Trophoblast cell (in vitro differentiated cells and primary cell): Measurements from ENCODE around the gene TSHZ3.
A peak's percentile ranks its signal among the peaks of the same experiment; 100 is the strongest.

Source experiments
- DNase-seq, 2 donors: peaks; one replicate each; pipeline ENCODE4 v3.0.0-alpha.2; 2016
- H2AFZ ChIP-seq: 2 replicates; pipeline ENCODE4 v1.6.1; 2013; ENCODE audit warnings: low read length, moderate library complexity, mild to moderate bottlenecking; ENCODE audit not compliant: insufficient read depth, poor library complexity
- H2AK5ac ChIP-seq: 2 replicates; pipeline ENCODE4 v1.6.1; 2013; ENCODE audit warnings: mild to moderate bottlenecking, low read length
- H2BK120ac ChIP-seq: 2 replicates; pipeline ENCODE4 v1.6.1; 2013; ENCODE audit warnings: low read length, mild to moderate bottlenecking, moderate library complexity; ENCODE audit not compliant: insufficient read depth, poor library complexity
- H2BK12ac ChIP-seq: 2 replicates; pipeline ENCODE4 v1.6.1; 2013; ENCODE audit warnings: mild to moderate bottlenecking, low read length, moderate library complexity
- H2BK5ac ChIP-seq: 2 replicates; pipeline ENCODE4 v1.6.1; 2013; ENCODE audit warnings: low read length, low read depth, moderate library complexity, mild to moderate bottlenecking; ENCODE audit not compliant: poor library complexity
- H3K14ac ChIP-seq: 2 replicates; pipeline ENCODE4 v1.6.1; 2013; ENCODE audit warnings: mild to moderate bottlenecking, low read length
- H3K18ac ChIP-seq: 2 replicates; pipeline ENCODE4 v1.6.1; 2013; ENCODE audit warnings: mild to moderate bottlenecking, low read length
- H3K23ac ChIP-seq: 2 replicates; pipeline ENCODE4 v1.6.1; 2013; ENCODE audit warnings: low read length
- H3K27ac ChIP-seq: 2 replicates; pipeline ENCODE4 v1.5.1; 2013; ENCODE audit warnings: low read depth, mild to moderate bottlenecking, inconsistent platforms, low read length, moderate library complexity
- H3K27me3 ChIP-seq: 2 replicates; pipeline ENCODE4 v1.6.1; 2013; ENCODE audit warnings: inconsistent platforms, mild to moderate bottlenecking, low read length, moderate library complexity; ENCODE audit not compliant: insufficient read depth
- H3K36me3 ChIP-seq, 2 experiments: 1 replicate in 1 of 2; 2 replicates in 1 of 2; pipeline ENCODE4 v1.6.1; 2013; ENCODE audit warnings: low read length in 2 of 2, mild to moderate bottlenecking in 2 of 2, moderate library complexity in 1 of 2; ENCODE audit not compliant: insufficient read depth in 2 of 2, control insufficient read depth in 1 of 2
- H3K4ac ChIP-seq: 2 replicates; pipeline ENCODE4 v1.6.1; 2013; ENCODE audit warnings: low read depth, mild to moderate bottlenecking, low read length, moderate library complexity
- H3K4me1 ChIP-seq, 2 experiments: 1 replicate in 1 of 2; 2 replicates in 1 of 2; pipeline ENCODE4 v1.6.1; 2013; ENCODE audit warnings: low read length in 2 of 2, mild to moderate bottlenecking in 2 of 2, moderate library complexity in 1 of 2; ENCODE audit not compliant: insufficient read depth in 2 of 2, control insufficient read depth in 1 of 2
- H3K4me2 ChIP-seq: 2 replicates; pipeline ENCODE4 v1.6.1; 2013; ENCODE audit warnings: inconsistent platforms, mild to moderate bottlenecking, low read length, moderate library complexity
- H3K4me3 ChIP-seq: 2 replicates; pipeline ENCODE4 v1.5.1; 2013; ENCODE audit warnings: mild to moderate bottlenecking, low read depth, low read length, inconsistent platforms
- H3K79me1 ChIP-seq: one replicate; pipeline ENCODE4 v1.6.1; 2013; ENCODE audit warnings: low read length
- H3K79me2 ChIP-seq: 2 replicates; pipeline ENCODE4 v1.6.1; 2013; ENCODE audit warnings: low read length, mild to moderate bottlenecking; ENCODE audit not compliant: control insufficient read depth, insufficient read depth, poor library complexity
- H3K9ac ChIP-seq: 2 replicates; pipeline ENCODE4 v1.6.1; 2013; ENCODE audit warnings: mild to moderate bottlenecking, low read length
- H3K9me3 ChIP-seq: 2 replicates; pipeline ENCODE4 v1.6.1; 2013; ENCODE audit warnings: low read depth, mild to moderate bottlenecking, control low read depth, inconsistent platforms, low read length; ENCODE audit not compliant: insufficient read depth
- H4K12ac ChIP-seq: 2 replicates; pipeline ENCODE4 v1.6.1; 2013; ENCODE audit warnings: low read depth, mild to moderate bottlenecking, low read length, moderate library complexity
- H4K8ac ChIP-seq: 2 replicates; pipeline ENCODE4 v1.6.1; 2013; ENCODE audit warnings: low read depth, mild to moderate bottlenecking, low read length, moderate library complexity
- H4K91ac ChIP-seq: one replicate; pipeline ENCODE4 v1.6.1; 2013; ENCODE audit warnings: low read depth, mild to moderate bottlenecking, low read length, moderate library complexity
- WGBS: extraction: QIAGEN DNeasy Blood & Tissue Kit; methylation state at CpG from one replicate; pipeline ENCODE4 v1.1.7; 2013; ENCODE audit warnings: missing lambda C conversion rate; ENCODE audit not compliant: insufficient read length, insufficient coverage; ENCODE audit errors: extremely low coverage; 5-methylcytosine and 5-hydroxymethylcytosine counted together

The TSHZ3 gene

DNA sequence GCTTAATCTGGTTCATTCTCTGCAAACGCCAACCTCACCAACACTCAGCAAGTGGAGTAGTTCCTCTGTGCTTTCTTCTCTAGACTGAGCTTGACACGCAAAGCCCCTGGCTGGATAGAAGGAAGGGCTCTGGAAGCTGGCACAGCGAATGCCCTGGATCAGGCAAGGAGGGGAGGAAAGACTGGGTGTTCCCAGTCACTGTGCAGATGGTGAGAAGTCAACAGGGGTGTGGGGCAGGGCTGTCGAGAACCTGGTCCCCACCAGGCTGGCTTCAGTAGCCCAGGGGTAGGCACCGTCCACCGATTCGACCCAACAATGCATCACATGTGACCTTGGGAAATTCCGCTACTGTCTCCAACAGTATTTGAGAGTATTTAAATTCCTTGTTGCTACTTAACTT, 65.5 kb downstream of the TSHZ3 start:
- Histone ChIP-seq H4K91ac (no peak overlapping the region), H3K4me1 (no peaks in the 10 kb centered on the region), H3K18ac (no peak overlapping the region), H3K4me3 (no peak overlapping the region), H3K4me2 (no peak overlapping the region), H2AK5ac (no peak overlapping the region), H3K9ac (peak overlapping the region; percentile 7), H3K79me1 (no peaks in the 10 kb centered on the region), H3K36me3 (peaks cover 4% of the 10 kb centered on the region in 2 experiments), H3K27ac (no peak overlapping the region), H3K14ac (no peak overlapping the region), H4K12ac (no peak overlapping the region), H3K9me3 (peaks cover 7% of the 10 kb centered on the region), H3K79me2 (no peaks in the 10 kb centered on the region), H3K27me3 (no peaks in the 10 kb centered on the region), H2BK5ac (no peak overlapping the region), H3K4ac (no peak overlapping the region), H4K8ac (no peak overlapping the region), H2BK120ac (no peak overlapping the region), H2BK12ac (no peak overlapping the region), H2AFZ (no peak overlapping the region), H3K23ac (no peak overlapping the region)
- no peak for DNase-seq
- WGBS: no CpG with 5 or more reads among the region's 8 CpGs

DNA sequence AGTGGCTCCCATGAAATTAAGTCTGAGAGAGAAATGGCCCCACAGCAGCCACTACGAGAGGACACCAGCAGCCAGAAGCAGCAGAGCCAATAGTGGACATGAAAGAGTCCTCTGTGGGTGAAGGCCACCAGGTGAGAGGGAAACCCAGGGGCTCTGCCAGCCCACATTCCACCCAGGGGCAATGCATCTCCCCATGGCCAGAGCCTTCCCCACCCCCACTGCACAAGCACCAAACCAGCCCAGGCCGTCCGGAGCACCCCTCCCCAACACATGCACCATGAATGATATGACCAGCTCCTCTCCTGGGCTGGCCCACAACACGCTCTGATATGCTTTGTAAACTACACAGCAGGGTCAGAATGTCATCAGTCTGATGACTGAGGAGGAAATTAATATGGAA, 66.9 kb downstream of the TSHZ3 start:
- Histone ChIP-seq H3K27ac (no peak overlapping the region), H4K12ac (no peak overlapping the region), H3K79me1 (no peaks in the 10 kb centered on the region), H3K18ac (no peak overlapping the region), H3K4me1 (no peaks in the 10 kb centered on the region), H3K79me2 (no peaks in the 10 kb centered on the region), H4K91ac (no peak overlapping the region), H3K23ac (no peak overlapping the region), H3K4ac (no peak overlapping the region), H2AFZ (no peak overlapping the region), H3K4me2 (no peak overlapping the region), H3K36me3 (peaks cover 5 to 9% of the 10 kb centered on the region in 2 experiments), H3K27me3 (no peaks in the 10 kb centered on the region), H2BK120ac (no peak overlapping the region), H2BK5ac (no peak overlapping the region), H3K14ac (no peak overlapping the region), H3K9me3 (peaks cover 7% of the 10 kb centered on the region), H3K4me3 (no peak overlapping the region), H4K8ac (no peak overlapping the region), H2BK12ac (no peak overlapping the region), H2AK5ac (no peak overlapping the region), H3K9ac (no peak overlapping the region)
- no CpG with 5 or more reads among the region's 4 CpGs for WGBS
- no peak for DNase-seq

DNA sequence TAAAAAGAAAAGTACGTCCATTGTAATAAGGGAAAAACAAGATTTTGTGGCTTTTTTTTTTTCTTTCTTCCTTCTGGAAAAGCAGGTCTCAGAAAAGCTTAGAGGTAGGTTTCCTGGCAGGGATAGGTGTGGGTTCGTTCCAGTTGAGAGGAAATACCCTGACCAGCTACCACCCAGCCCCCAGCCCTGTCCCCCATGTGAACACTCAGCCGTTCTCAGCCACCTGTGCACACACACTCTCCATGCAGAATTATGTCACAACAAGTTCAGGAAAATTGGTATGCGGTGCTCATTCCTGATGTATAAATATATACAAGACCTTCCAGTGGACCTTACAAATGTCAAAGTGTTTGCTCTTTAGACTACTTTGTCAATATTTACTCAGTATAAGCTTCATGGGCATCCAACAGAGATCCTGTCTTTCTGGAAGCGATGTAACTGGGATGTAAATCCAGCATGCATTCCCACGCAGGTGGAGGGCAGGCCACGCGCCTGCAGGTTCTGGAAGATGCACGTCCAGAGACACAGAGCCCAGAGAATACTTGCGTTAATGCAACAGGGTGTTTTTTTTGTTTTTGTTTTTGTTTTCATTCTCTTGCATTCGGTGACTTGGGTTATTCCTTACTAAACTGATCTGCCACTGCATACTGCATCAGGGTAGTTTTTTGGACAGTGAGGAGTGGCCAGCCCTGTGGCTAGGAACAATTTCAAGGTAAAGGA, 68.8 kb downstream of the TSHZ3 start:
- Histone ChIP-seq H3K4me1 (no peaks in the 10 kb centered on the region), H4K8ac (no peak overlapping the region), H3K4me2 (no peak overlapping the region), H3K23ac (no peak overlapping the region), H3K4me3 (no peak overlapping the region), H3K79me2 (no peaks in the 10 kb centered on the region), H4K12ac (no peak overlapping the region), H3K18ac (no peak overlapping the region), H3K9ac (no peak overlapping the region), H2AK5ac (no peak overlapping the region), H3K27me3 (no peaks in the 10 kb centered on the region), H3K9me3 (peaks cover 3% of the 10 kb centered on the region), H3K36me3 (peaks cover 6 to 9% of the 10 kb centered on the region in 2 experiments), H3K27ac (no peak overlapping the region), H2BK12ac (no peak overlapping the region), H3K14ac (no peak overlapping the region), H2AFZ (no peak overlapping the region), H2BK5ac (no peak overlapping the region), H3K79me1 (no peaks in the 10 kb centered on the region), H4K91ac (no peak overlapping the region), H3K4ac (no peak overlapping the region), H2BK120ac (no peak overlapping the region)
- DNase-seq: no peak
- WGBS: no CpG with 5 or more reads among the region's 11 CpGs

DNA sequence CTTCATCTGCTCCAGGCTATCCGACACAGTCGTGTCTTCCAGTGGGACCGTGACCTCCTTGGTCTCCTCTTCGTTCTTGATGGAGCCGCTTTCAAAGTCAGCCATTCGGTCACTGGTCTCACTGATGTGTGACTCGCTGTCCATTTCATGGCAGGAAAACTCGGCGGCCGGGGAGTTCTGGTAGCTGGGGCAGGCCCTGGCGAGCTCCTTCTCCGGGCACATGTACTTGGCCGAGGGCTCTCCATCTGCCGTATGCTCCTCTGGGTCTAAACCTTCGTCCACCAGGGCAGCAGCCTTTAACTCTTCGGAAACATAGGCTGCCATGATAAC, 69.8 kb downstream of the TSHZ3 start:
- H3K23ac ChIP-seq: no peak overlapping the region
- H4K8ac ChIP-seq: no peak overlapping the region
- H3K9ac ChIP-seq: no peak overlapping the region
- no peak overlapping the region for H2AFZ ChIP-seq
- peaks cover 6 to 9% of the 10 kb centered on the region in 2 experiments for H3K36me3 ChIP-seq
- WGBS: no CpG with 5 or more reads among the region's 16 CpGs
- H2BK120ac ChIP-seq: no peak overlapping the region
- H3K79me1 ChIP-seq: no peaks in the 10 kb centered on the region
- no peak overlapping the region for H3K4me2 ChIP-seq
- peaks cover 3% of the 10 kb centered on the region for H3K9me3 ChIP-seq
- H3K4me3 ChIP-seq: no peak overlapping the region
- H3K27me3 ChIP-seq: no peaks in the 10 kb centered on the region
- H3K4ac ChIP-seq: no peak overlapping the region
- H2BK5ac ChIP-seq: no peak overlapping the region
- no peak overlapping the region for H4K12ac ChIP-seq
- no peak overlapping the region for H3K27ac ChIP-seq
- no peak overlapping the region for H2BK12ac ChIP-seq
- no peak overlapping the region for H2AK5ac ChIP-seq
- no peaks in the 10 kb centered on the region for H3K4me1 ChIP-seq
- no peak overlapping the region for H3K14ac ChIP-seq
- no peak overlapping the region for H3K18ac ChIP-seq
- no peaks in the 10 kb centered on the region for H3K79me2 ChIP-seq
- no peak overlapping the region for H4K91ac ChIP-seq
- no peak for DNase-seq
